DOHH2 (cell line): Measurements from ENCODE around the gene OGFOD2.

Experiments used
- H3F3A ChIP-seq: fragments of 200-600 bp; sonication (generic), shearing (Covaris generic); 2 replicates; pipeline ENCODE4 v1.6.0; 2016; ENCODE audit warnings: antibody characterized with exemption, mild to moderate bottlenecking; ENCODE audit not compliant: control insufficient read depth, insufficient read depth
- H3K27ac ChIP-seq: fragments of 200-600 bp; sonication (generic); 2 replicates; pipeline ENCODE4 v1.5.1; 2014; ENCODE audit warnings: low read depth, mild to moderate bottlenecking, low read length, moderate library complexity
- H3K27me3 ChIP-seq: fragments of 200-600 bp; sonication (generic); 2 replicates; pipeline ENCODE4 v1.6.1; 2014; ENCODE audit warnings: mild to moderate bottlenecking, low read length, mixed read lengths; ENCODE audit not compliant: control insufficient read depth
- H3K36me3 ChIP-seq: fragments of 200-600 bp; sonication (generic); 2 replicates; pipeline ENCODE4 v1.6.1; 2014; ENCODE audit warnings: mild to moderate bottlenecking, low read length, moderate library complexity, mixed read lengths; ENCODE audit not compliant: control insufficient read depth
- H3K4me1 ChIP-seq: fragments of 200-600 bp; sonication (generic); 2 replicates; pipeline ENCODE4 v1.6.1; 2014; ENCODE audit warnings: mild to moderate bottlenecking, low read length, mixed read lengths; ENCODE audit not compliant: control insufficient read depth
- H3K4me2 ChIP-seq: fragments of 200-600 bp; sonication (generic); 2 replicates; pipeline ENCODE4 v1.6.0; 2014; ENCODE audit warnings: mild to moderate bottlenecking, low read length, moderate library complexity
- H3K4me3 ChIP-seq: fragments of 200-600 bp; sonication (generic); 2 replicates; pipeline ENCODE4 v1.5.1; 2014; ENCODE audit warnings: mild to moderate bottlenecking, low read length, mixed read lengths
- H3K79me2 ChIP-seq: fragments of 200-600 bp; sonication (generic); 2 replicates; pipeline ENCODE4 v1.6.1; 2014; ENCODE audit warnings: mild to moderate bottlenecking, low read length, mixed read lengths; ENCODE audit not compliant: control insufficient read depth
- H3K9me2 ChIP-seq: fragments of 200-600 bp; sonication (generic); replicated peaks from 2 replicates; pipeline ENCODE4 v1.6.1; 2014; ENCODE audit warnings: mild to moderate bottlenecking, low read length, mixed read lengths; ENCODE audit not compliant: control insufficient read depth
- H3K9me3 ChIP-seq: fragments of 200-600 bp; sonication (generic); 2 replicates; pipeline ENCODE4 v1.6.1; 2014; ENCODE audit warnings: antibody characterized with exemption, low read length, mixed read lengths; ENCODE audit not compliant: control insufficient read depth, insufficient read depth
- H4K20me1 ChIP-seq: fragments of 200-600 bp; sonication (generic); 2 replicates; pipeline ENCODE4 v1.6.0; 2014; ENCODE audit warnings: low read depth, mild to moderate bottlenecking, antibody characterized with exemption, low read length, moderate library complexity; ENCODE audit not compliant: control insufficient read depth, insufficient read depth
- CTCF ChIP-seq: fragments of 200-600 bp; sonication (generic); IDR thresholded peaks from one replicate; pipeline ENCODE4 v1.5.1; 2014; ENCODE audit warnings: antibody characterized with exemption, mild to moderate bottlenecking, low read depth, low read length; ENCODE audit not compliant: poor library complexity, severe bottlenecking
- EZH2phosphoT487 ChIP-seq: fragments of 200-600 bp; sonication (generic); IDR thresholded peaks from 2 replicates; pipeline ENCODE4 v1.6.1; 2017; ENCODE audit warnings: borderline replicate concordance, mild to moderate bottlenecking, antibody characterized with exemption, low read length, moderate library complexity, mixed read lengths

Gene OGFOD2

GRCh38 chr12:122978507-122978955, 3.5 kb downstream of the OGFOD2 start:
- Histone ChIP-seq H3K9me3 (no peaks in the 10 kb centered on the region), H3K9me2 (no peaks in the 10 kb centered on the region), H3K4me1 (peaks cover 49% of the 10 kb centered on the region), H3K4me2 (no peak overlapping the region), H3K27me3 (no peaks in the 10 kb centered on the region), H3K36me3 (peaks cover 64% of the 10 kb centered on the region), H3K79me2 (peaks cover 82% of the 10 kb centered on the region), H3K27ac (no peak overlapping the region), H3K4me3 (no peak overlapping the region), H3F3A (no peaks in the 10 kb centered on the region), H4K20me1 (peaks cover 9% of the 10 kb centered on the region; the same call in 1 of the 2 replicates)
- TF ChIP-seq EZH2phosphoT487 (no peak), CTCF (no peak)

- Histone ChIP-seq H3K9me3 (no peaks in the 10 kb centered on the region), H3F3A (peaks cover 2% of the 10 kb centered on the region; the same call in 1 of the 2 replicates), H3K4me3 (peak overlapping the region; percentile 94), H3K27me3 (no peaks in the 10 kb centered on the region), H3K36me3 (peaks cover 69% of the 10 kb centered on the region), H3K9me2 (no peaks in the 10 kb centered on the region), H3K4me1 (peaks cover 51% of the 10 kb centered on the region), H3K4me2 (peak overlapping the region; percentile 83), H3K79me2 (peaks cover 78% of the 10 kb centered on the region), H3K27ac (0 out of 2 replicates have a peak overlapping the region, but pooled peaks have one; percentile 72), H4K20me1 (peaks cover 9% of the 10 kb centered on the region; the same call in 1 of the 2 replicates)
- TF ChIP-seq EZH2phosphoT487 (no peak), CTCF (no peak)
Measured at GRCh38 chr12:122979001-122979907, 4.2 kb downstream of the OGFOD2 start.

GRCh38 chr12:122979908-122980182, 4.8 kb downstream of the OGFOD2 start:
- peaks cover 78% of the 10 kb centered on the region for H3K79me2 ChIP-seq
- TF ChIP-seq EZH2phosphoT487, result no peak
- TF ChIP-seq CTCF, result no peak
- no peaks in the 10 kb centered on the region for H3K9me2 ChIP-seq
- no peaks in the 10 kb centered on the region for H3K9me3 ChIP-seq
- peaks cover 51% of the 10 kb centered on the region for H3K4me1 ChIP-seq
- peaks cover 5% of the 10 kb centered on the region; the same call in 1 of the 2 replicates for H3F3A ChIP-seq
- peak overlapping the region; percentile 72 for H3K27ac ChIP-seq
- H3K4me2 ChIP-seq, result peak overlapping the region; percentile 83
- peak overlapping the region; percentile 94 for H3K4me3 ChIP-seq
- no peaks in the 10 kb centered on the region for H3K27me3 ChIP-seq
- H3K36me3 ChIP-seq, result peaks cover 67% of the 10 kb centered on the region
- peaks cover 9% of the 10 kb centered on the region; the same call in 1 of the 2 replicates for H4K20me1 ChIP-seq
